NCI-H774 (cell line): Measurements from ENCODE around the gene BANP.

Source experiments
- DNase-seq: peaks from one replicate; lab custom pipeline; 2025; lab: John Stamatoyannopoulos, UW

Gene BANP

GRCh38 chr16:87949071-87949744 is 2.0 kb upstream of the BANP start:
- DNase-seq = no peak

DNA sequence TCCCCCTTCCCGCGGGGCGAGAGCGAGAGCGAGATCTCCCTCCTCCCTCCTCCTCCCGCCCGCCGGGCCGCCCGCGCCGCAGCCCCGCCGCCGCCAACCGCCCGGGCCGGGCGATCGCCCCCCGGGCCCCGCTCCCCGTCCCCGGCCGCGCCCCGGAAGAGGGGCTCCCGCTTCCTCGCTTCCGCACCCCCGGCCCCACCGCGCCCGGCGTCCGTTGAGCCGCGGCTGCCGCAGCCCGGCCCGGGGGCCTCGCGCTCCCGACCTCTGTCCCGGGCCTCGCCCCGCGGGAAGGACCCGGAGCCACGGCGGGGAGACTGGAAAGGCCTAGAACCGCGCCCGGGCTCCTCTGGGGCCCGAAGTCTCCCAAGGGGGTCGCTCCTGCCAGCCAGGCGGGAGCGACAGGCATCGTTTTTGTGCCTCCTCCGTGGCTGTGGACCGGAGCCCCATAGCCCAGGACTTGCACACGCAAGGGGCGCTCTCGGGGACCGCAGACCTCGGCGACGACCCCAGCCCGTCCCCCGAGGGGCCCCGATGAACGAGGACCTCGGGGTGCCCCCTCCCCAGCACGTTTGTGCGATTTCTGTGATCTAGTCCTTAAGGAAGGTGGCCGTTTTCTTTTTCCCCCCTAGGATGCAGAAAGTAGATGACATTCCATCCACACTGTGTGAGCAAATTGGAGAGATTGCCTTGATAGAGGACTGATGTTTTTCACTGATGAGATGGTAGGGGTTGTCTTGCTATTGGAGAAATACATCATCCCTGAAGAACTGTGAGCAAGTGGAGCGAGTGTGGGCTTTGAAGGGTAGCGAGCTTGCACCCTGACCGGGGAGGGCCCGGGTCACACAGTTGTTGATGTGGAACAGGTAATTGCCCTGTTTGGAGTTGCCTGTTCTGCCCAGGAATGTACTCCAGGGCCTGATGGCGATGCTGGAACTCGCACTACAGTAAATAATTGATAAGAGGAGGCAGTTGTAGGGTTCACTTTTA is 611 bp downstream of the BANP start:
- no peak for DNase-seq

- no peak for DNase-seq
These were observed 1.5 kb downstream of the BANP start for GRCh38 chr16:87952751-87953150.

GRCh38 chr16:87953308-87954215 is 2.3 kb downstream of the BANP start:
- no peak for DNase-seq

DNA sequence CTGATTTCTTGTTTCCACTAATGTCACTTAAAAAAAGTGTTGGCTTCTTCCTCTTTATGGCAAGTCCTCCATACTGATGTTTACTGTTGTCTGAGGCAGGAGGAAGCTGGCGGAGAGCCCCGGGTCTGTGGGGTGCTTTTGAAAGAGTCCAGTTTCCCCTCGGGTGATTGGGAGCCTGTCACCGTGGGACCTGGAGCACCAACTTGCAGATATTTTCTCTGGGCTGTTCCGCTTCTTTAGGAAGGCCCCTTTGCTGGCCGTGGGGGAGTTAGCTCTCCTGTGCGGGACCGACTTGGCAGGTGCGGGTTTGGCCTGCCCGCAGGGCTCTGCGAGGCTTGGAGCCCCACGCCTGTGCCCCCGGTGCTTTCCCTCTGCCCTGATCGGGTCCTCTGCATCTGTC is 3.1 kb downstream of the BANP start:
- DNase-seq = no peak

DNA sequence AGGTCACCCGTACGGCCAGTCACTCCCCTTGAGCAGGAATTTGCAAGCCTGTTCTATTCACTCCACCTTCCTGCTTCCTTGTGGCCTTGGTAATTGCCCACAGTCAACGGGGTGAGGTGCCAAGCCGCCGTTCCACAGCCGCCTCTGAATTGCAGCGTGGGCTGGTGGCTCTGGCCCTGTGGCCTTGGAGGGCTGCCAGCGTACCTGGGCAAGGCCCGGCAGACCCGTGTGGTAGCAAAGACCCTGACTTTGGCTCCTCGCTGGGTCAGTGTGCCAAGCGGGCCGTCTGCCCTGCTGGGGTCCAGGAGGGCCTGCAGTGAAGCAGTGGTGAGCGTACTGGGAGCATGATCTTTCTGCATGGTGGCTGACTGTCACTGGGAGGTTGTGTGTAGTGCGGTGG is 3.6 kb downstream of the BANP start:
- no peak for DNase-seq

GRCh38 chr16:87955302-87956097 is 4.3 kb downstream of the BANP start:
- no peak for DNase-seq

DNA sequence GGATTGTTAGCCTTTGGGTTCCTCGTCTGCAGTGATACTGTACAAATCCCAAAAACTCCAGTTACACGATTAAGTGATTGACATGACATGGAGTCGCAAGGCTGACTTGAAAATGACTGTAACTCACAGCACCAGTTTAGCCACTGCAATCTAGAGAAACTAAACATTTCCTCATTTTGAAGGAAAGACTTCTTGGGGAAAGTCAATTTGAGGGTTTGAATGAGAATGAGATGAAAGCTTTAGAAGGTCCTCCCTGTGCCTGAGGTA is 4.8 kb downstream of the BANP start:
- DNase-seq = no peak

- DNase-seq = no peak
These were observed 5.4 kb downstream of the BANP start for GRCh38 chr16:87956365-87957231.

GRCh38 chr16:87957296-87958094 is 6.3 kb downstream of the BANP start:
- no peak for DNase-seq

DNA sequence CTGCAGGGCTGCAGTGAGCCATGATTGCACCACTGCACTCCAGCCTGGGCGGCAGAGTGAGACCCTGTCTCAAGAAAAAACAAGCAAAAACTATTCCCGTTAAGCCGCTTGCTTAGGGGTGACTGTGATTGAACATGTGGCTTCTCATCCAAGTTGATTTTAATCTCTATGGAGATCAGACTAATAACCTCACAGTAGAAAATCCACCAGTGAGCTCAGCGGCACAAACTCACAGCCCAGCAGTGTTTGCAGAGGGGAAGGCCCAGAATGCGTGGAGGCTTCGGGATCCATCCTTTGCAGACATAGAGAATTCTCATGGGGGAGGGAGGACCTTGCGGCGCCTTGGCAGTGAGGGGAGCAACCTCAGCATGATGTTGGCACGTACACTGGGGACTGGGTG is 7.4 kb downstream of the BANP start:
- no peak for DNase-seq

GRCh38 chr16:87959391-87959990 is 8.3 kb downstream of the BANP start:
- no peak for DNase-seq

- DNase-seq = no peak
These were observed 9.1 kb downstream of the BANP start for GRCh38 chr16:87960296-87960695.

- DNase-seq = no peak
These were observed 9.6 kb downstream of the BANP start for GRCh38 chr16:87960852-87961251.

- no peak for DNase-seq
These were observed 10.4 kb downstream of the BANP start for GRCh38 chr16:87961623-87962022.

GRCh38 chr16:87963400-87963799 is 12.2 kb downstream of the BANP start:
- no peak for DNase-seq

GRCh38 chr16:87964049-87964659 is 12.9 kb downstream of the BANP start:
- no peak for DNase-seq

GRCh38 chr16:87965417-87965816 is 14.2 kb downstream of the BANP start:
- DNase-seq = no peak

DNA sequence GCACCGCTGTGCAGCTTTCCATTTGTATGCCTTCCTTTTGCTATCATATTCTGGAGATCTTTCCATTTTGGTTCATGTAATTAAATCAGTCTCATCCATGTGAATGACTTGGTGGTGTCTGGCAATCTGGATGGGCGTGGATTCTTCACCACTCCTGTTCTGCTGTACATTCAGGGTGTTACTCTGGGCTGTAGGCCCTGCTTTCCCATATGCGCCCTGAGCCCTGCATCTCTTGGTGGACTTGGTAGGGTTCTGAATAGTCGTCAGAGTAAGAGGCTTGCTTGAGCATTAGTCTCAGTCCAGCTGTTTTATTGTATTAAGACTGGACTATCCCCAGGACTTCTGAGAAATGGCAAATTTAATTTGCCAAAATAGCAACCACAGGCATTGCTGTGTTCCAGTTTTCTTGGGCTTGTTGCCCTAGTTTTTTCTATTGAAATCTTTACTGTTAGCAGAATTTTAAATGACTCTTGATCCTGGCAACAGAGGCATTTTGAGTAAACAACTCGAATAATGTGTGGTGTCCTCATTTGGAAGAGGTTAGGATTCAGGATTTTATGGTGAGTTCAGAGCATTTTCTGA is 14.9 kb downstream of the BANP start:
- no peak for DNase-seq
